LHCN-M2 (cell line): ENCODE measurements around the gene ZBTB9. TPM values are rescaled to one million over a fixed set of nuclear protein-coding genes. Genes with fewer than 3 reads are reported as not detected.

Source experiments
- DNase-seq: peaks from one replicate; pipeline ENCODE4 v3.0.0-alpha.2; 2012; ENCODE audit warnings: low read depth
- polyA plus RNA-seq: library from polyadenylated mRNA; unstranded; fragments of >200 nt; gene quantifications from one replicate; pipeline ENCODE4 v1.2.1, GENCODE V29; 2012; ENCODE audit warnings: missing spikeins
- total RNA-seq: library from RNA; depleted of rRNA; stranded (reverse); fragments of >200 nt; gene quantifications from 2 replicates; pipeline ENCODE4 v1.2.3, GENCODE V29; 2014; rRNA removed

ZBTB9 gene
- 5.5 and 5.7 TPM in 2 replicates for total RNA-seq
- 7.4 TPM for polyA plus RNA-seq

DNA sequence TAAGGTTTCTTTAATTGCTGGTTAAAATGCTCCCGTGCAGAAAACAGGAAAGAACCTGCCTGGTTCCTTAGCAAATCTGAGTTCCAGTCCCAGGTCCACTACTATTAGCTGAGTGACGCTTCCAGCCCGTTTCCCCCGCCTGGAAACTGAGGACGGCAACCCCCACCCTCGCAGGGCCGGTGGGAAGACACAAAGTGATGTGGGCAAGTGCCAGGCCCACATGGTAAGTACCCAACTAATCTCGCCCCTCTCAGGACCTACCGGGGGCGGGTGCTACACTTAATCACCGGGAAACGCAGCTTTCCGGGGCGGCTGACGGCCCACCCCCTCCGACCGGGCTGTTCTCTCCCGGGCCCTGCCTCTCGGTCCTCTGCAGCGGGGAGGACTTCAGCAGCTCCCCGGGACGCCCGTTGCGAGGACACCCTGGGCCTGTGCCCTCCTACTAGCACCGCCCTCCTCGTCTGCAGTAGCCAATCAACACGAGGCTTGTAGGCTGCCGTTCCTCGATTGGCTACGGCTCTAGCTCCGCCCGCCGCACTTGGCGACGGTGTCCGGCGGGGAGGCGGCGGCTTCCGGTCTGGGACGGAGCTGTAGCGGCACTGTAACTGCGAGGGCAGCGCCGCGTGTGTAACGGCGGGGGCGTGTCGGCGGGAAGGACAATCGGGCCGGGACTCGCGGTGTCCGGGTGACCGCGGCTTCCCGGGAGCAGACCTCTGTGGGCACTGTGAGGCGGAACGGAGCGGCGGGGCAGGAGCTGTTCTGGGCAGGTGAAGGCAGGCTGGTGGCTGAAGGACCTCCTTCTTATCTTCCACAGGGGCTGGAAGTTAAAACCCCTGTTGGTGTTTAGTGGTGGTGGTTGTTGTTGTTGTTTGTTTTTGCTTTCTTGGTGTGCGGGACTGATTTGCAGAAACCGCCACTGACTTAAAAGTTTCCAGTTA, at the start of gene ZBTB9:
ZBTB9 (plus strand) TSS at position 568 of the 938 bp plus-strand sequence. CDS start 525 bp downstream, outside the sequence.
- DNase-seq: peak; percentile 93

DNA sequence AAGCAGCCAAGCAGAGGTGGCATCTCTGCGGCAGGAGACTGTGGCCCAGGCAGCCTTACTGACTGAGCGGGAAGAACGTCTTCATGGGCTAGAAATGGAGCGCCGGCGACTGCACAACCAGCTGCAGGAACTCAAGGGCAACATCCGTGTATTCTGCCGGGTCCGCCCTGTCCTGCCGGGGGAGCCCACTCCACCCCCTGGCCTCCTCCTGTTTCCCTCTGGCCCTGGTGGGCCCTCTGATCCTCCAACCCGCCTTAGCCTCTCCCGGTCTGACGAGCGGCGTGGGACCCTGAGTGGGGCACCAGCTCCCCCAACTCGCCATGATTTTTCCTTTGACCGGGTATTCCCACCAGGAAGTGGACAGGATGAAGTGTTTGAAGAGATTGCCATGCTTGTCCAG, 49.5 kb upstream of the ZBTB9 start:
- no peak for DNase-seq

- DNase-seq: no peak
Measured at GRCh38 chr6:33405386-33405940, 48.9 kb upstream of the ZBTB9 start.

DNA sequence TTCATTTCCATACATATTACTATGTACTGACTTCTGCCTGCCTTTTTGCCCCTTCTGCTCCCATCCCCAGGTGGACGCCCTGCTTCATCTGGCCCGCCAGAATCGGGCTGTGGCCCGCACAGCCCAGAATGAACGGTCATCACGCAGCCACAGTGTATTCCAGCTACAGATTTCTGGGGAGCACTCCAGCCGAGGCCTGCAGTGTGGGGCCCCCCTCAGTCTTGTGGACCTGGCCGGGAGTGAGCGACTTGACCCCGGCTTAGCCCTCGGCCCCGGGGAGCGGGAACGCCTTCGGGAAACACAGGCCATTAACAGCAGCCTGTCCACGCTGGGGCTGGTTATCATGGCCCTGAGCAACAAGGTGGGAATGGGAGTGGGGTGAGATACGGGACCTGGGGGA, 48.2 kb upstream of the ZBTB9 start:
- no peak for DNase-seq

DNA sequence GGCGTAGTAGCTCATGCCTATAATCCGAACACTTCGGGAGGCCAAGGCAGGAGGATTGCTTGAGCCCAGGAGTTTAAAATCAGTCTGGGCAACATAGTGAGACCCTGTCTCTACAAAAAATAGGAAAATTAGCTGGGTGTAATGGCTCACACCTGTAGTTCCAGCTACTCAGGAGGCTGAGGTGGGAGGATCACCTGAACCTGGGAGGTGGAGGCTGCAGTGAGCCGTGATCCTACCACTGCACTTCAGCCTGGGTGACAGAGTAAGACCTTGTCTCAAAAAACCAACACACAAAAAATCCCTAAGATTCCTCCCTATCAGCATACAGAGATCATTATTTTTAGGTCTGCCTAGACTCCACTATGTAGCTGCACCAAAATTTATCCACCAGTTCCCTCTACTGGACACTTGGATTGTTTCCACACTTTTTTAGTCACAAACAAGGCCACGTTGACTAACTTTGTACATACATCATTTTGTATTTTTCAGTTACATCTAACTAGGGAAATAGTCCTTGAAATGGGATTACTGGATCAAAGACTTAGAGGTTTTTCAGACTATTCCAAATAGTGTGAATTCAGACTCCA, 47.2 kb upstream of the ZBTB9 start:
- DNase-seq: peak; percentile 52

- DNase-seq: peak; percentile 97
Measured at GRCh38 chr6:33410050-33410710, 44.2 kb upstream of the ZBTB9 start.

- DNase-seq: peak; percentile 77
Measured at GRCh38 chr6:33410711-33411631, 43.4 kb upstream of the ZBTB9 start, which contains the start of gene PHF1. Gene PHF1, plus strand, starts transcription at chr6:33411014. Its CDS starts 1,250 bp downstream, at chr6:33412264.

DNA sequence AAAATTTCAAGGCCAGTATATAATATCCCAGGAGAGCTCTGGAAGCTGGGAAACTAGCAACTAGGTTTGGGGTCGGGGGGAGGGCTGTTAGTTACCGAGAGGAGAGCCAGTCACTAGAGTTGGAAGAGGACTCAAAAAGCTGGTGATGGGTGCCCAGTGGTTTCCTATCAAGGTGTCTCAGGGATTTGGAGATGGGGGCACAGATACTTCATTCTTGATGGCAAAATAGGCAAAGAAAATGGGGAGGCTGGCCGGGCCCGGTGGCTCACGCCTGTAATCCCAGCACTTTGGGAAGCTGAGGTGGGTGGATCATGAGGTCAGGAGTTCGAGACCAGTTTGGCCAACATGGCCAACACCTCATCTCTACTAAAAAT, 42.8 kb upstream of the ZBTB9 start:
- no peak for DNase-seq

DNA sequence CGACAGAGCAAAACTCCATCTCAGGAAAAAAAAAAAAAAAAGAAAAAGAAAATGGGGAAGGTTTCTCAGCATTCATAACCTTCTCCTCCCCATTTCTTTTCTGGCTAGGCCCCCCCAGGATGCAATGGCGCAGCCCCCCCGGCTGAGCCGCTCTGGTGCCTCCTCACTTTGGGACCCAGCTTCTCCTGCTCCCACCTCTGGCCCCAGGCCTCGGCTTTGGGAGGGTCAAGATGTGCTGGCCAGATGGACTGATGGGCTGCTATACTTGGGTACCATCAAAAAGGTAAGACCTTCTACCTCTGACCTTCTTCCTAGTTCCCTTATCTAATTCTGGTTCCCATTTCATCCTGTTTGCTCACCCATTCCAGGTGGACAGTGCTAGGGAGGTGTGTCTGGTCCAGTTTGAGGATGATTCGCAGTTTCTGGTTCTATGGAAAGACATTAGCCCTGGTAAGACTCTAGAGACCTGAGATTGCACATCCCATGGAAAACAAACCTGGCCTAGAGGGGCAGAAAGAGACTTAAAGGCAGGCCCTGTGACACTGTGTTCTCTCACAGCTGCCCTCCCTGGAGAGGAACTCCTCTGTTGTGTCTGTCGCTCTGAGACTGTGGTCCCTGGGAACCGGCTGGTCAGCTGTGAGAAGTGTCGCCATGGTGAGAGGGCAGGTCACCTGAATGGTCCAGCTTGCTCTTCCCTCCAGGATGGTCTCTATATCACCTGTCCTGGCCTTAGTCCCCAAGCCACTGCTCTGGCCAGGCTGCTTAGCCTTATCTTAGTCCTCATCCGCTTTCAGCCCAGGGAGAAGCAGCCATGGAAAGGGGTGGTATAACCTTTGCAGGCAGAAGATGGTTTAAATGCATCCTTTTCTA, 42.0 kb upstream of the ZBTB9 start:
- no peak for DNase-seq

DNA sequence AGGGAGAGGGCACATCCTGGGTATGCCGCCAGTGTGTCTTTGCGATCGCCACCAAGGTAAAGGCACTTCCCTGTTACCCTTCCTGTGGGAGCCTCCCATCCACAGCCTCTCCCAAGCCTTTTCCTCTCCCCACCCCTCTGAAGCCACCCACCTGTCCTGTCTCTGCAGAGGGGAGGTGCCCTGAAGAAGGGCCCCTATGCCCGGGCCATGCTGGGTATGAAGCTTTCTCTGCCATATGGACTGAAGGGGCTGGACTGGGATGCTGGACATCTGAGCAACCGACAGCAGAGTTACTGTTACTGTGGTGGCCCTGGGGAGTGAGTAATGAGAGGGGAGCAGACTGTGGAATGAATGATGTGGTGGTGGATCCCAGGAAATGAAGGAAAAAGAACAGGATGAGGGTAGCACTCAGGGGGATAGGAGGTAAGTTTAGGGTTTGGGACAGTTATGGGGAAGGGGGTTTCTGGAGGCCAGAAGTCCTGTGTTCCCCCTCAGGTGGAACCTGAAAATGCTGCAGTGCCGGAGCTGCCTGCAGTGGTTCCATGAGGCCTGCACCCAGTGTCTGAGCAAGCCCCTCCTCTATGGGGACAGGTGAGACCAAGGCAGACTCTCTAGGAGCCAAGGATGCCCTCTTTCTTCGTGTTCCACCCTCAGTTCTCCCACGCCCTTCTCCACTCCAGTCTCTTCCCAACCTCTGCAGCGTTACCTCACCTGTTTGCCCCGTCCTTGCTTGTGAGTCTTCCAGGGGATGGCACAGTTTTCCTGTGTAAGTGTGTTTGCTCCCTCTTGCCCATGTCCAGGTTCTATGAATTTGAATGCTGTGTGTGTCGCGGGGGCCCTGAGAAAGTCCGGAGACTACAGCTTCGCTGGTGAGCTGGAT, 40.9 kb upstream of the ZBTB9 start:
- DNase-seq: no peak

DNA sequence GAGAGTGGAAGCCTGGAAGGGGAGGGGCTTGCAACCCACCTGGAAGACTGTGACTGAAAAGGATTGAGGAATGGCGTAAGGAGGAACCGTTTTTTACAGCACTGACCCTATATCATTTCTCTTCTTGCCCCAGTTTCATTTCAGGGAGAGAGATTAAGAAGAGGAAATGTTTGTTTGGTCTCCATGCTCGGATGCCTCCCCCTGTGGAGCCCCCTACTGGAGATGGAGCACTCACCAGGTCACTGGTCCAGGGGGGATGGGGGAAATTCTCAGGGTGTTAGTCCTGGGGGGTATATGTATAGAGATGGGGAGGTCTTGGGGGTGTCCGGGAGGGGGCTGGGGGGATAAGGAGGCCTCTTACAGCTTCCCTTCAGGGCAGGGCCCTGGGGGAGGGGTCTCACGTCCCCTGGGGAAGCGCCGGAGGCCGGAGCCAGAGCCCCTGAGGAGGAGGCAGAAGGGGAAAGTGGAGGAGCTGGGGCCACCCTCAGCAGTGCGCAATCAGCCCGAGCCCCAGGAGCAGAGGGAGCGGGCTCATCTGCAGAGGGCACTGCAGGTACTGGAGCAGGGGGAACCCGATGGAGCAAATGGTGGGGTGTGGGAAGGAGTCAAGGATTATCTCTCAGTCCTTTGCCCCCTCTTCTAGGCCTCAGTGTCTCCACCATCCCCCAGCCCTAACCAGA, 39.6 kb upstream of the ZBTB9 start:
- no peak for DNase-seq

DNA sequence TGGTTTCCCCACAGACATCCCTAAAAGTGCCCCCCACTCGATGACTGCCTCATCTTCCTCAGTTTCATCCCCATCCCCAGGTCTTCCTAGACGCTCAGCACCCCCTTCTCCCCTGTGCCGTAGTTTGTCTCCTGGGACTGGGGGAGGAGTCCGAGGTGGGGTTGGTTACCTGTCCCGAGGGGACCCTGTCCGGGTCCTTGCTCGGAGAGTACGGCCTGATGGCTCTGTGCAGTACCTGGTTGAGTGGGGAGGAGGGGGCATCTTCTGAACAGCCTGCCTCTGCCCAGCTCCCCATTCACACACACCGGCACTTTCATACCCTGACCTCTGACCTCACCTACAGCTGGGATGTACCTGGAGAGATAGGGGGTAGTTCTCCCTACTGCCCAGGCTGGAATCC, 38.5 kb upstream of the ZBTB9 start:
- DNase-seq: no peak

DNA sequence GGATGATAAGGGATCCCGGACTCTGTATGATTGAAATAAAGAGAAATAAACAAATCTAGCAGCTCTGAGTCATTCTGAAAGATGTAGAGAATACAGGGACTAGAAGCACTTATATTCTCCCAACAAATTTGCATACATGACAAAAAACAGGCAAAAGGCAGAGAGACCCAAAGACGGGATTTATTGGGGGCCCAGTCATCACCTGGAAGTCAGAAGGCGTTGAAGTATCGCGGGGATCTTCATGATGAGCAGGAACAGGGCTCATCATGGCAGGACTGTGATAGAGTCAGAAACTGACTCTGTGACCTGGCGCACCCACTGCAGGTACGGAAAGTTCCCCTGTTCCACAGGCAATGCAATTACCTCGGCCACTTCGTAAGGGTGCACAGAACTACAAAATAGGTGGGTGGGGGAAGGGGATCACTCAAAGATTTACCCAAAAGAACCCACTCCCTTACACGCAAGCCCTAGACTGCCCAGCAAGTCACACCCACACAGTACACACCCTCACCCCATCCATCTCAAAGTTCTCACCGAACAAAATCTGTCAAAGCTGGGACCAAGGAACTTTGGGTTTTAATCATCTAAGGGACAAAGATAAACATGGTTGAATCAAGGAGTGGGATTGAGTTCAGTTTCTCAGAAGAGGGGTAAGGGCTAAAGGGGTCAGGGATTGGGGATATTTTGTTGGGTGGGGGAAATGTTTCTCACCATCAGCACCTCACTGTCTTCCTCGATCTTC, 37.8 kb upstream of the ZBTB9 start:
- no peak for DNase-seq

- peak; percentile 73 for DNase-seq
Measured at GRCh38 chr6:33417128-33417902, 37.1 kb upstream of the ZBTB9 start.

GRCh38 chr6:33417903-33418689, 36.3 kb upstream of the ZBTB9 start, which contains the start of gene CUTA:
Gene CUTA, minus strand, starts transcription at chr6:33418107. Its CDS starts 107 bp downstream, at chr6:33418000.
- peak; percentile 100 for DNase-seq
